CD4-positive, alpha-beta T cell treated with Interferon gamma for 1 hour (primary cell): ENCODE data around the gene STX1A.
"Not testable (repeated sequence)": the region's sequence is repeated elsewhere in the genome, so short reads cannot be mapped to it uniquely, and the experiment has no call there.

Experiments
- DNase-seq: peaks from one replicate; pipeline ENCODE4 v3.0.0-alpha.2; 2020

The STX1A gene

GRCh38 chr7:73680501-73680900 lies 39.0 kb downstream of the STX1A start:
- no peak for DNase-seq

- DNase-seq, result no peak
These were observed 39.8 kb downstream of the STX1A start for GRCh38 chr7:73679709-73680108.

GRCh38 chr7:73678862-73679261 lies 40.6 kb downstream of the STX1A start:
- DNase-seq, result no peak

- not testable (repeated sequence) for DNase-seq
These were observed 43.4 kb downstream of the STX1A start for GRCh38 chr7:73676062-73676461.

GRCh38 chr7:73674468-73675124 lies 44.9 kb downstream of the STX1A start:
- no peak for DNase-seq

- DNase-seq, result no peak
These were observed 47.5 kb downstream of the STX1A start for GRCh38 chr7:73671857-73672445.

GRCh38 chr7:73671322-73671661 lies 48.2 kb downstream of the STX1A start:
- no peak for DNase-seq

- no peak for DNase-seq
These were observed 49.5 kb downstream of the STX1A start for GRCh38 chr7:73669858-73670385.

GRCh38 chr7:73669288-73669701 lies 50.2 kb downstream of the STX1A start:
- DNase-seq, result no peak

- no peak for DNase-seq
These were observed 50.6 kb downstream of the STX1A start for GRCh38 chr7:73668886-73669230.

GRCh38 chr7:73668103-73668885 lies 51.2 kb downstream of the STX1A start:
- no peak for DNase-seq

- DNase-seq, result peak; percentile 90
These were observed 51.9 kb downstream of the STX1A start, which contains the start of gene VPS37D for GRCh38 chr7:73667344-73668102. VPS37D (plus strand) TSS chr7:73667831; CDS start chr7:73667959, 128 bp downstream.

GRCh38 chr7:73663033-73663432 lies 56.4 kb downstream of the STX1A start:
- DNase-seq, result no peak

GRCh38 chr7:73660594-73660993 lies 58.9 kb downstream of the STX1A start:
- not testable (repeated sequence) for DNase-seq

- DNase-seq, result no peak
These were observed 59.5 kb downstream of the STX1A start for GRCh38 chr7:73659983-73660382.

- DNase-seq, result not testable (repeated sequence)
These were observed 64.2 kb downstream of the STX1A start for GRCh38 chr7:73655309-73655708.

GRCh38 chr7:73652541-73652949 lies 66.9 kb downstream of the STX1A start:
- DNase-seq, result no peak

- DNase-seq, result no peak
These were observed 68.9 kb downstream of the STX1A start for GRCh38 chr7:73650524-73650923.

- no peak for DNase-seq
These were observed 69.9 kb downstream of the STX1A start for GRCh38 chr7:73649576-73649975.
